GM18873 (cell line): ENCODE data around the gene ITGA11.

Experiments
- ATAC-seq: cut with Tn5 transposase; IDR thresholded peaks from one replicate; pipeline ENCODE4 v1.9.1; 2021; ENCODE audit warnings: mild to moderate bottlenecking, moderate library complexity, moderate number of reproducible peaks; ENCODE audit not compliant: unreplicated experiment, low FRiP score

ITGA11 gene

GRCh38 chr15:68317281-68318007 lies 114.5 kb downstream of the ITGA11 start:
- ATAC-seq = no peak

DNA sequence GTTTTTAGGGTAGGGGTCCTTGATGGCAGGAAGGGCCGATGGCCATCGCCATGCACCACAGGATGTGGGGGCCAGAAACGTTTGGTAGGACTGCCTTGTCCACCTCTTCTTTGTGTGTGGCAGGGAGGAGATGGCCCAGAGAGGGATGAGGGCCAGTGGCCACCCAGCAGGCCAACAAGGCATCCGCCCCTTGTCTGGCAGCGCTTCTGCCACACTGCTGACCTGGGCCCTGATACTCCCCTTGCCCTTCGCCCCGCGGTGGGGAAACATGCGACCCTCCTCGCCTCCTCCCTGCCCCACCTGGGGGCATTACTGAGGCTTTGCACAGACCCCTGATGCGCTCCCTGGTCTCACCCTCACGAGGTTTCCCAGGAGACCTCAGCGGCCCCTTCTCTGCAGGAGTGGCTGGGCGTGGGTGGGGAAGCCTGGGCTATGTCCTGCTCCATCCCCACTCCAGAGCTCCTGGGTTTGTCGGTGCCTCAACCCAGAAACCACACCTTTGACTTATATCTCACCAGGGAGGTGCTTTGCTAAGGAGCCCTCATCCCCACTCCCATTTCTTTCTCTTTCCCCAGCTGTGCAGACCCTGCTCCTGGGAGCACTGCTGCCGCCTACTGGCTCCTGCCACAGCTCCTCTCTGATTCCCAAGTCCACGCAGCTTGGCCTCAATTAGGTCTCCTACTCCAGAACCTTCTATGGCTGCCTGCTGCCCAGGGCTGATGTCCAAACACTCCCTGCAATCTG lies 115.7 kb downstream of the ITGA11 start:
- ATAC-seq = no peak

DNA sequence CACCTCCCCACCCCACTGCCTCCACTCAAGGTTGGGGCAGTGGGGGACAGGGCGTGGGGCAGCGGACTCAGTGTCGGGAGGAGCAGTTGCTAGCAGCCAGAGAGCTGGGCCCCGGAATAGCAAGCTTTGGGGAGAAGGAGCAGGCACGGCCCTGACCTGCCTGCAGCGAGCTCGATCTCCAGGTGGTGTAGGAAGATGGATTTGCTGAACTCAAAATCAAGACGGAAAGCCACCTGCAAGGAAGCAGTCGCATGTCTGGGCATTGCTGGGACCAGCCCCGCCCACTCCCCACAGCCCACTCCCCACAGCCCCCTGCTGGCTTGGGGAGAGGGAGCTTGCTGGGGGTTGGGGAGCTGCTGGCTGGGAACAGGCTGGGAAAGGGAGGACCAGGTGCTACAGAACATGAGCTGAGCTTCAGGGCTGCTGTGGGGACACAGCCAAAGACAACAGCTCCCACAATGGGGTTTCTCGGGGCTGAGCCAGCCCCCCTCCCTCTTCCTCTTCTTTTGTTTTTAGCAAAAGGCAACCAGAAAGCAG lies 116.4 kb downstream of the ITGA11 start:
- ATAC-seq = no peak

DNA sequence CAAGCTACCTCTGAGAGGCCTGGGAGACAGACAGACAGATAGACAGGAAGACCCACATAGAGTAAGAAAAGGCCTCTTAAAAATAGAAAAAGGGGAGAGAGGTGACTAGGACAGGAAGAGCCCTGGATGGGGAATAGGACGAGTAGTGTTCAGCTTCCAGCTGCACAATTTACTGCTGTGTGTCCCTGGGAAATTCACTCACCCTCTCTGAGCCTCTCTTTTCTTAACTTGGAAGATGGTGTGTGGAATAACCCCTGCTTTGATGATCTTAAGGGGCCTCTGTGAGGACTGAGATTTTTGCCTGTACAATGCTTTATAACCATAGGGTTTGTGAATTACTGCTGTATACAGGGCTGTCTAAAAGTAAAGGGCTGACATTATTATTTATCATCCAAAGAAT lies 116.9 kb downstream of the ITGA11 start:
- ATAC-seq = no peak

DNA sequence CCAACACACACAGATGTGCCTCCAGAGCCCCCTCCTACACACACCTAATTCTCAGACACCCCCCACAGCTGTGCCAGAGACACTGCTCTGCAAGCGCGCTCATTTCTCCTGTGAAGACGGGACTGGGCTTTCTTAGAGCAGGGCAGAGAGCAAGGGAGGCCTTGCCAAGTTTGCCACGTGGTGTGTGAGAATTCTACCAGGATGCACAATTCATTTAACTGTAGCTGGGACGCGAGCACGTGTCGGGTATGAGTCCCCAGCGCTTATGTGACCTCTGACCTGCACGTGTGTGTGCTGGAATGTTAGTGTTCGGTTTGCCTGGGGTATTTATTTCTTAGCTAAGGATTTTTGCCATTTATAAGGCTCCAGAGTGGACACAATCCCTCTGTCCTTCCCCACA lies 117.4 kb downstream of the ITGA11 start:
- ATAC-seq = no peak

GRCh38 chr15:68313501-68314410 lies 118.2 kb downstream of the ITGA11 start:
- ATAC-seq = no peak

DNA sequence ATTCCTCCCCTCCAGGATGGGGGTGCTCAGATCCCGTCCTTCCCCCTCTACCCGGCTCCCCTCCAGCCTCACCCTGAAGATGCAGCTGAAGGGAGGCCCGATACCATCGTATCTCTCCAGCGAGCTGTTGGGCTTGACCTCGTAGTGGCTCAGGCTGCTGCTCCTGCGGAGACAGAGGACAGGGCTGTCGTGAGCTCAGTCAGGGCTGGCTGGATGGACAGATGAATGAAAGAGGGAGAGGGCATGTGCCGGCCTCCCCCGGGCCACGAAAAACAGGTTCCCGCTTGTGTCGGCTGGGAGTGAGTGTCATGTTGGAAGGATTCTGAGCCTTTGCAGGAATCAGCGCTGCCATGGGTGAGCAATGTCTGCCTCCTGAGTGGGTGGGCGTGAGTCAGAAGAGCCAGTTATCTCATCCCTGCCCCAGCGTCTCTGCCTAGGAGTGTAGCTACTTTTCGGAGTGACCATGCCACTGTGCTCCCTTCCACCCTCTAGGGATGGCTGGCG lies 119.2 kb downstream of the ITGA11 start:
- no peak for ATAC-seq

DNA sequence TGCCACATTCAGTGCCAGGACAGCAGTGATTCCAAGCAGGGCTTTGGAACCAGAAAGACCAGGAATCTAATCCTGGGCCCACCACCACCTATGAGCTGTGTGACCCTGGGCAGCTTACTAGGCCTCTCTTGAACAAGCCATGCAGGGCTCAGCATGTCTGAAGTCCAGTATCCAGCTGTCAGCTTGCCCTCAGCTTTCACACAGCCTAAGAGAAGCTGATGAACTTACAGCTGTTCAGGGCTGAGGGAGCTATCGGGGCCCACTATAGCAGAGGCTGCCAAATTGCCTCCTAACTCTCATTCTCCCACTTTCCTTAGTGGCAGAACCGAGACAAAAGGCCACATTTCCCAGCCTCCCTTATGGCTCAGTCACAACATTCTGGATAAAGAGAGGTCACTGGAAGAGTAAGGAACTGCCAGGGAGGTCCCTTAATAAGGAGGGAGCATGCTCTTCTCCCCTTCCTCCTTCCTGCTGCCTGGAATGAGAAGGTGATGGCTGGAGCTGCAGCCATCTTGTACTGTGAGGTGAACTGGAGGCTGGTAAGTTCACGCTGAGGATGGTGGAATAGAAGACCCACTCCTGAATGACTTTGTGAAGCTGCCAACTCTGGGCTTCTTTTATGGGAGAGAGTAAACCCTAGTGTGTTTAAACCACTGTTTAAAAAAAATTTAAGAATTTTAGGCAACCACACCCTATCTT lies 120.0 kb downstream of the ITGA11 start:
- ATAC-seq = no peak

GRCh38 chr15:68311464-68311835 lies 120.5 kb downstream of the ITGA11 start:
- no peak for ATAC-seq

- no peak for ATAC-seq
These were observed 121.0 kb downstream of the ITGA11 start for GRCh38 chr15:68310804-68311463.

DNA sequence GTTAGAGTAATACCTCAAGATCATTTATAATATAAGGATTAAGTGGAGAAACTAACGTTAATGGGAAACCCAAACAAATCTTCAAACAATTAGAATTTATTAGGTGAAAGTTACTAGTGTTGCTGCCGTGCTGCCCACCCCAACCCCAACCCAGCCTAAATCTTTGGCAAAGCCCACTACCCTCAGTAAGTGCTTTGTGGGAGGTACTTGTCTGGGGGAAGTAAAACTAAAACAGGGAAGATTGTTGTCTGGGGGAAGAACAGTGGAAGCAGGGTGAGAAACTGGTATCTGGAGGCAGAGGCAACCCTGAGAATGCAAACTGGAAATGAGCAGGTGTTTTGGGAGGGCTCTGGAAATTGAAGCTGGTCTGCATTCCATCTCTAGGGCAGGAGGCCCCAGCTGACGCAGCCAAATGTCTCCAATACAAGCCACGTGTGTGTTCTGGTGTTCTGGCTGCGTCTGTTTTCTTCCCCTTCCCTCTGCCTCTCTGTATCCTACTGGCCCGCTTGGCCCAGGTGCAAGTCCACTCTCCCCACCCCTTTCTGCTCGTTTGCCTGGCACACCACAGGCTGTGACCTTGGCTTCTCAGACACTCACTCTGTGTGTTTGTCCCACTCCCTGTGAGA lies 121.7 kb downstream of the ITGA11 start:
- no peak for ATAC-seq

DNA sequence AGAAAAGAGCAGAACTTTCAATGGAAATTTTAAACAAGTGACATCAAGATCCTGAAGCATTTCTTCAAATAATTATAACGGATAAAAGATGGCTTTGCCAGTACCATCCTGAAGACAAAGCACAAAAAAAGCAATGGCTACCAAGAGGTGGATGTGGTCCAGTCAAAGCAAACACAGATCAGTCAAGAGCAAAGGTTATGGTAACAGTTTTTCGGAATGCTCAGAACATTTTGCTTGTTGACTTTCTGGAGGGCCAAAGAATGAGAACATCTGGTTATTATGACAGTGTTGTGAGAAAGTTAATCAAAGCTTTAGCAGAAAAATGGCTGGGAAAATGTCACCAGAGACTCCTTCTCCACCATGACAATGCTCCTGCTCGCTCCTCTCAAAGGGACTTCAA lies 122.9 kb downstream of the ITGA11 start:
- no peak for ATAC-seq

DNA sequence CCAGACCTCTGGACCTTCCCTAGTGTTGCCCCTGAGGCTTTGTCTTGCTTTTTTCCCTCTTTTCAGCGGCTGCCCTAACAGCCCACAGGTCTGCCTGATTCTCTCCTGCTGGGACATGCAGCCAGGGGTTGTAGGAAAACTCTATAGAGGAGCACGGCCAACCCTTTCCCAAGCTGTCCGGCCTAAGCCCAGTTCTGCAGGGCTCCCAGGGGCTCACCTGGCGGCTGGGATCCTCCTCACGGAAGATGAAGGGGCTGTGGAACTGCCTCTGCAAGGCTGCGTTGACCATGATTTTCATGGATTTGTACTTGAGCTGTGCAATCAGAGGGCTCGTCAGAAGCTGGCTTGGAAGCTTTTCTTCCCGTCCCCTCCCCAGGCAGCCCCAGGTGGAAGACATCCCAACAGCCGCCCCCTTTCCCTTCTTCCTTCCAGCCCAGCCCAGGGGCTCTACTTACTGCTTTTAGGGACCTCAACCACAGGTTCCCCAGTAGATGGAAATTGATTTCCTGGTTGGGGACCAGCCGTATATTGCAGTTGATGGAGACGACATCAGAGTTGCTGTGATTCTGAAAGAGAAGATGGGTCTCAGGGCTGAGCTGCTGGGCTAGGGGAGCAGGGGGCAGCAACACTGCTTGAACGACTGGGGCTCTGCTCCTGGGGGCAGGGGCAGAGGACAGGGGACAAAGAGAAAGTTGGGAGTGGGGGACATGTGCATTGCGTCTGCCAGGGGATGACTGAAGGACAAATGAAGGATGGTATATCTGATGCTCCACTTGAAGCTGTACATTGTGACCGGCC lies 124.6 kb downstream of the ITGA11 start:
- no peak for ATAC-seq

- ATAC-seq = no peak
These were observed 126.5 kb downstream of the ITGA11 start for GRCh38 chr15:68305420-68305871.

DNA sequence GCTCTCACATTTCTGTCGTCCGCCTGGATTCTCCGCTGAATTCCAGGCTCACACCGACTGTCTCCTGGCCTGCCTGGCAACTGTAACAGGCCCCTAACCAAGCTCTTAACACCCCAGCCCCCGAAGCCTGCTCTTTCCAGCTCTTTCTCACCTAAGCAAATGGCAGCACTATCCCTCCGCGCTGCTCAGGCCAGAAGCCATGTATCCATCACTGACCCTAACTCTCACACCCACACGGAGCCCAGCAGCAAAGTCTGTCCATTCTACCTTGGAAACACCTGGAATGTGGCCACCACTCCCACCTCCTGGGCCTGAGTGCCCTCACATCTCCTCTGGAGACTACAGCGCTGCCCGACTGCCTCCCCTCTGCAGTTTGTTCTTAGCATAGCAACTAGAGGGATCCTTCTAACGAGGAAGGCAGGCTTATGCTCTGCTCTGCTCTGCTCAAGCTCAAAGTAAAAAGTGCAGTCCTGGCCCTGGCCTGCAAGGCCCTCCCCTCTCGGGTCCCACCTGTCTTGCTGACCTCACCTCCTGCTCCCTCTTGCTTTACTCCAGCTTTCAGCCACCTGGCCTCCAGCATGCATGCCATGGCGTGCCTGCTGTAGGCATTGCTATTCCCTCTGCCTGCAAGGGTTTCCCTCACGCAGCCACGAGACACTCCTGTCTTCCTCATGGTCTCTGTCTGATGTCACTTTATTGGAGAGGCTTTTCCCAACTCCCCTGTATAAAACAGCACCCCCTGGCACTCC lies 127.2 kb downstream of the ITGA11 start:
- no peak for ATAC-seq

- ATAC-seq = no peak
These were observed 128.2 kb downstream of the ITGA11 start for GRCh38 chr15:68303560-68304436.

DNA sequence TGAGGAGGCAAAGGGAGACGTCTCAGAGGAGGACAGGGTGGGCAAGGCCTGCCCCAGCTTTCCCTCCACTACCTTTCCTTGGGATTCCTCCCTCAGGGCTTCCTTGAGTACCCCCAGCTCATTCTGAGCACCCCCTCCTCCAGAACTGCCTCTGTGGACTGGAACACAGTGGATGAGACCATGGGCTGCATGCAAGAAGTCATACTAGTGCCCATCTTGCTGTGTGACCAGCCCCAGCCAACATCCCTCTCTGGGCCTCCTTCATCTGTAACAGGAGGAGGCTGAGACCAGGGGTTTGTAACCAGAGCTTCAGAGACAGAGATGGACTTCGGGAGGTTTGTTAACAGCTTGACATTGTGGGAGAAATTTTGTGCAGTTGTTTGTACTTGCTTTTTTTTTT lies 128.8 kb downstream of the ITGA11 start:
- no peak for ATAC-seq
